Measurements from ENCODE around the gene SETD1B.
"Not testable (repeated sequence)": the region's sequence is repeated elsewhere in the genome, so short reads cannot be mapped to it uniquely, and the experiment has no call there.

The SETD1B gene

DNA sequence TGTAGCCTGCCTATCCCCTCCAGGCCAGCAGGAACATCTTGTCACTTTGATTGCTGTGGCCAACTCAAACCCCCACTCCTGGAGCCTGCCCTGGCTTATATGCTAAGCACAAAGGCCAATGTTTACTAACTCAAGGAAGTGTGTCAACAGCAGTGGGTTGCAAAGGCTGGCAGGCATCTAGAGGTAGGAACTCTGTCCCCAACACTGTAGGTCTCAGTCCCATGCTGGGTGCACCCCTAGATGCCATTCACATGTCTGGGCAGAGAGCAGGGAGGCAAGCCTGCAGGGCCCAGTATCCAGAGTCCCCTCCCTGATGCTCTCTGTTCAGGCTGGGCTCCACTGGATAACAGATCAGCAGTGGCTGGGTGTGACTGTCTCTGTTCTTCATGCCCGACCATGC is 56.4 kb downstream of the SETD1B start:
- no peak for DNase-seq

DNA sequence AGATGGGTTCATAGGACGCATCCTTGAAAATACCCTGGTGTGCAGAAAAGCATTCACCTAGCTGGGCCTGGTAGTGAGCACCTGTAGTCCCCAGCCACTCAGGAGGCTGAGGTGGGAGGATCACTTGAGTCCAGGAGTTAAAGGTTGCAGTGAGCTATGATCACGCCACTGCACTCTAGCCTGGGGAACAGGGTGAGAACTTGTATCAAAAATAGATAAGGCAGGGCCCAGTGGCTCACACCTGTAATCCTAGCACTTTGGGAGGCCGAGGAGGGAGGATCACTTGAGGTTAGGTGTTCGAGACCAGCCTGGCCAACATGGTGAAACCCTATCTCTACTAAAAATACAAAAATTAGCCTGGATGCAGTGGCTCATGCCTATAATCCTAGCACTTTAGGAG is 56.9 kb downstream of the SETD1B start:
- not testable (repeated sequence) for DNase-seq

DNA sequence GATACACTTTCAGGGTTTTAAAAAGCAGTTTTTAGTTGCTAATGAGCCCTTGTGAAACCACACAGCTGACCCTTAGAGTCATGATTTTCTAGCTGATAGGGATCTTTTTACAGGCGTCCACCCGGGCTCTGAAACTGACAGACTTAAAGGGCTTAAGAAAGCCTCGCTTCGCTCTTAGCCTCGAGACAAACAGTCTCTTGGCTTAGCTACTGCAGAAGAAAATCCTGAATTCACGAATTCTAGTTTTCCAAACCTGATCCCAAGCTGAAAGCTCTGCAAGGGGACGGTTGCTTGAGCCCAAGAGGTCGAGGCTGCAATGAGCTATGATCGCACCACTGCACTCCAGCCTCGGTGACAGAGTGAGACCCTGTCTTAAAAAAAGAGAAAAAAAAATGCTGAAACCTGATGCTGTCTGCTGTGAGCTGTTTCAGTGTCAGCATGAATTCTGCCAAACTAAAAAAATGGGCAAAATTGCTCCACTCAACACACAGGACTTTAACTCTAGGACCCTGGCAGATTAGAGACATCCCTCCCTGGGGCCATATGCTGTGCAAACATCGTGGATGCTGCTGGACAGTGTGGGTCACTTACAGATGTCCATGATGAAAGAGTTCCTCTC is 57.9 kb downstream of the SETD1B start:
- peak; percentile 86 for DNase-seq

DNA sequence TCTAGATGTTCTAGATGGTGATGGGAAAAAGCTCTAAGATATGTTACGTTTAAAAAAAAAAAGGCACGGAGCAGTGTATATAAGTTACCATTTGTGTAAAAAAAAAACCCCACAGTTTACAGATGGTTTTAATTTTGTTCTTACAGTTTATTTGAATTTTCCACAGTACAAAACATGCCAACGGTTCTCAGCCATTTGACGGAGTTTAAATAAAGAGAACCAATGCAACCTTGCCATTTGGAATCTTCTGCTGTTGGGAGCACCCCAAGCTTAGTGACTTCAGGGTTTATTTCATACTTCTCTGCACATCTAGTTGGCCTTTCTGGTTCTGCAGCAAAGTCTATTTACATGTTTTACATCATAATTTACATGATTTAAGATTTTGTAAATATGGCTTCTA is 62.5 kb downstream of the SETD1B start:
- no peak for DNase-seq

DNA sequence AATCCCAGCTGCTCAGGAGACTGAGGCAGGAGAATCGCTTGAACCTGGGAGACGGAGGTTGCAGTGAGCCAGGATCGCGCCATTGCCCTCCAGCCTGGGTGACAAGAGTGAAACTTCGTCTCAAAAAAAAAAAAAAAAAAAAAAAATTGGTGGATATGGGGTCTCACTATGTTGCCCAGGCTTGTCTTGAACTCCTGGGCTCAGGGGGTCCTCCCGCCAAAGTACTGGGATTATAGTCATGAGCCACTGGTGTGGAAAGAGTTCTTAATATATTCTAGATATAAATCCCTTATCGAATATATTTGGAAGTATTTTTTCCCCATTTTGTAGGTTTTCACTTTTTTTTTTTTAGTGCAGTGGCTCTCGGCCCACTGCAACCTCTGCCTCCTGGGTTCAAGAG is 65.4 kb downstream of the SETD1B start:
- DNase-seq = not testable (repeated sequence)

DNA sequence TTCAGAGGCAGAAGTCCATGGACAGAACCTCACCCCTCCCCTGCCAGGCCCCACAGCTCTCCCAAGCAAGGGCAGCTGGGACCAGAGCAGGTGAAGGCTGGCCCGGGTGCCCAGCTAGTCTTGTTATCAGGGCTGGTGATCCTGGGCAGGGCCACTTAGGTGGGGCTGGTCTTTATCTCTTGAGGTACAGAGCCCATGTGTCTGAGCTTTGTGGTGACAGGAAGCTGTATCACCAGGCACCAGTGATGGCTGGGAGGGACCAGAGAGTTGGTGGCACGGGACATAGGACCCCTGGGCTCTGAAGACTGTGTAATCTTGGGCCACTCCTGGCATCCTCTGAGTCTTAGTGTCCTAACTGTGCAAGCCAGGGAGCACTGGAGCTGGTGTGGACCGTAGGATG is 67.7 kb downstream of the SETD1B start:
- no peak for DNase-seq

GRCh38 chr12:121872546-121873215 is 68.9 kb downstream of the SETD1B start:
- DNase-seq = peak; percentile 87

GRCh38 chr12:121873216-121873569 is 69.4 kb downstream of the SETD1B start:
- no peak for DNase-seq

GRCh38 chr12:121874071-121874470 is 70.3 kb downstream of the SETD1B start:
- DNase-seq = no peak

DNA sequence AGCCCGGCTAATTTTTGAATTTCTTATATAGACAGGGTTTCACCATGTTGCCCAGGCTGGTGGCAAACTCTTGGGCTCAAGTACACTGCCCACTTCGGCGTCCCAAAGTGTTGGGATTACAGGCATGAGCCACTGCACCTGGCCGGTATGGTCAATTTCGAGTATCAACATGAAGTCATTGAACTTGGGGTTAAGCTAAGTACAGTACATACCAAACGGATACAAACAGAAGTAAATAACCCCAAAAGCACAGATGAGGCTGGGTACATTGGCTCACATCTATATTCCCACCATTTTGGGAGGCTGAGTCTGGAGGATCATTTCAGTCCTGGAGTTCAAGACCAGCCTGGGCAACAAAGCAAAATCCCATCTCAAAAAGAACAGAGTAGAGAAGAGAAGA is 71.8 kb downstream of the SETD1B start:
- no peak for DNase-seq

GRCh38 chr12:121876080-121876447 is 72.3 kb downstream of the SETD1B start:
- not testable (repeated sequence) for DNase-seq

All from islet precursor cell (in vitro differentiated cells).